Heart right ventricle (tissue), 16 donors: ENCODE results near the gene BCHE. TPM values are rescaled to one million over a fixed set of nuclear protein-coding genes. Genes with fewer than 3 reads are reported as not detected.

Experiments
- ATAC-seq, 8 donors: fragments of 200-7000 bp; cut with Tn5 transposase; one replicate each; pipeline ENCODE4 v1.9.1; 2020; ENCODE audit warnings: mild to moderate bottlenecking in 8 of 8, moderate library complexity in 8 of 8, moderate number of reproducible peaks in 1 of 8
- DNase-seq, 2 donors: peaks; one replicate each; pipeline ENCODE4 v3.0.0-alpha.2; 2020
- H3K27ac ChIP-seq, 10 donors: fragments of 200-600 bp; sonication (generic) in 2 of 10; one replicate each; pipeline versions ENCODE4 v1.5.0 to v1.8.0; 2020 to 2022; ENCODE audit warnings: mild to moderate bottlenecking in 3 of 10
- H3K27me3 ChIP-seq, 7 donors: fragments of 200-600 bp; one replicate each; pipeline ENCODE4 v1.8.0; 2021 to 2022; ENCODE audit warnings: mild to moderate bottlenecking in 2 of 7
- H3K36me3 ChIP-seq, 9 donors: fragments of 200-600 bp; sonication (generic) in 1 of 9; one replicate each; pipeline versions ENCODE4 v1.5.0 to v1.8.0; 2020 to 2022; ENCODE audit warnings: mild to moderate bottlenecking in 2 of 9
- H3K4me1 ChIP-seq, 9 donors: fragments of 200-600 bp; sonication (generic) in 1 of 9; one replicate each; pipeline versions ENCODE4 v1.5.0 to v1.8.0; 2020 to 2022; ENCODE audit warnings: mild to moderate bottlenecking in 4 of 9
- H3K4me3 ChIP-seq, 10 donors: fragments of 200-600 bp; sonication (generic) in 2 of 10; one replicate each; pipeline versions ENCODE4 v1.5.0 to v1.8.0; 2020 to 2022; ENCODE audit warnings: mild to moderate bottlenecking in 7 of 10, moderate library complexity in 2 of 10
- H3K9me3 ChIP-seq, 11 donors: fragments of 200-600 bp in 10 of 11; sonication (generic) in 2 of 11; one replicate each; pipeline versions ENCODE4 v1.5.0 to v1.8.0; 2013 to 2022; ENCODE audit warnings: mild to moderate bottlenecking in 2 of 11, control low read depth in 1 of 11, moderate library complexity in 1 of 11
- CTCF ChIP-seq, 9 donors: fragments of 200-600 bp; sonication (generic) in 2 of 9; IDR thresholded peaks; one replicate each; pipeline versions ENCODE4 v1.5.0 to v1.8.0; 2021 to 2022; ENCODE audit warnings: antibody characterized with exemption in 9 of 9, mild to moderate bottlenecking in 5 of 9, moderate library complexity in 1 of 9
- WGBS, 2 donors: extraction: QIAGEN DNeasy Blood & Tissue Kit; methylation state at CpG; one replicate each; pipeline ENCODE4 v1.1.7; 2013; ENCODE audit warnings: inconsistent platforms in 1 of 2; 5-methylcytosine and 5-hydroxymethylcytosine counted together
- intact Hi-C, 10 donors: fragments of 100-400 bp; cut with DNase I; formaldehyde crosslinking; loops; one replicate each; pipeline versions ENCODE4 v1.11.1 to v1.14.2; 2022
- long read RNA-seq, 3 donors: library from polyadenylated mRNA; unstranded; transcript quantifications; one replicate each; pipeline ENCODE4 v2.0.0, GENCODE V29; 2020 to 2021
- polyA plus RNA-seq, 2 donors: library from polyadenylated mRNA; stranded (reverse); fragments of 200-250 nt; gene quantifications; one replicate each; pipeline ENCODE4 v1.2.3, GENCODE V29; 2013
- total RNA-seq, 10 donors: library from RNA; stranded (reverse); fragmentation: NEBNext Ultra II Directional in 3 of 10; extraction: Animal tissue kit (Norgen Biotek cat#: 25700) in 3 of 10; gene quantifications; one replicate each; pipeline versions ENCODE4 v1.2.1 to v1.2.4, GENCODE V29; 2021 to 2023
- donor health status: Arrhythmogenic right ventricular cardiomyopathy.
- donor health status: ischemic (EF 13 %, LVEDD 7.1; RV severe dilation, severe dysfunction).
- donor health status: healthy with polysubstance abuse.
- donor health status: DM: no; HTN: yes; CAD: no.
- donor health status: DM: no; HTN: no; CAD: no.
- donor health status: ischemic (EF 25% LVEDD 6.9; RV normal size, moderate dysfunction).
- donor health status: ischemic (EF 25% LVEDD 5.7; RV mildly dilated, moderate dysfunction).
- donor health status: healthy.
- donor health status: DM: yes; HTN: yes; CAD: no.
- donor health status: Ischemic cardiomyopathy.
- donor health status: ischemic (EF 35%, LVEDD 5.7; RV mildly dilated, moderate dysfunction).
- donor health status: nonischemic (EF 11% LVEDD 7.7; RV severe dilation, severe dysfunction).
- donor health status: DM: yes; HTN: yes; CAD: no.
- donor health status: PGD.
- donor health status: ischemic (EF 29% LVEDD 5.4; RV normal size, mild dysfunction).
- donor health status: nonischemic (EF 23%, LVEDD 6.1; RV moderate dilation, normal function).

The BCHE gene
- 1 to 10 TPM in 7 of 10 donors, under 1 TPM in 3; 0.62 to 8.4 (median 1.7) TPM for total RNA-seq
- 1 to 10 TPM; 1.8 to 2.0 TPM for polyA plus RNA-seq
- long read RNA-seq, donor 1, partial matches to known transcripts, result 0 of 3 reads
- long read RNA-seq, donor 1, other reads (novel, unspliced or antisense), result 0 of 3 reads
- long read RNA-seq, donor 2, transcript BCHE-201 (4 exons, 2,454 nt), result major isoform, 12 of 16 reads
- long read RNA-seq, donor 2, partial matches to known transcripts, result 1 of 16 reads
- long read RNA-seq, donor 2, other reads (novel, unspliced or antisense), result 2 of 16 reads
- long read RNA-seq, donor 3, transcript BCHE-201 (4 exons, 2,454 nt), result major isoform, 15 of 17 reads
- long read RNA-seq, donor 3, partial matches to known transcripts, result 0 of 17 reads
- long read RNA-seq, donor 3, other reads (novel, unspliced or antisense), result 1 of 17 reads

DNA sequence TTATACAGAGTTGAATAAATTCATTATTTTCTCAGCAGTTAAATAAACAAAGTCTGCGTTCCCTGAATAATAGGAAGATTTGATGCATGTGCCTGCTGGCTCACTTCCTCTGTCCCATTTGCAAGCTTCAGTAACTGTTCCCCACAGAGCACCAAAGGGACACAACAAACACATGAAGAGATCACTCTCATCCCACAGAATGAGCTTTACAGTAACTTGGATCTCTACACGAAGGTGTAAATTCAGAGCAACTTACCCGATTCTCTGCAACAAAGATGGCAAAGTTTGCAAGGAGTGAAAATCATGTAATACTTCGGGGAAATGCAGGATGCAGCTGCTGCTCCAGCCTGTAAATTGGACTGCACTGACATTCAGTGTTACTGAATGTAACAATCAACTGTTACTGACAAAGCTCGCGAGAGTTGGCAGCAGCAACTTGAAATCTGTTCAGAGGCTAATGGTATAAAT, at the start of gene BCHE:
BCHE (minus strand) TSS at position 366 of the 468 bp plus-strand sequence. CDS start 6,390 bp downstream, outside the sequence.
- H3K4me1 ChIP-seq, result no peaks in the 10 kb centered on the region
- H3K4me3 ChIP-seq, result peak within 1 kb of the TSS in 7 of 10 donors; percentile 17 to 45 (median 33)
- H3K36me3 ChIP-seq, result no peaks in the 10 kb centered on the region
- no peak for TF ChIP-seq CTCF (IDR thresholded peaks at IDR 0.05)
- intact Hi-C loops, result no loop called here
- WGBS, 2 donors, result 9 to 12% methylated on average over 6 of the region's 6 CpGs
- peak; percentile 10 to 12 for DNase-seq
- no peaks in the 10 kb centered on the region for H3K27me3 ChIP-seq
- ATAC-seq, result peak in 3 of 8 donors; percentile 35 to 76 (median 61)
- H3K9me3 ChIP-seq, result no peaks in the 10 kb centered on the region
- H3K27ac ChIP-seq, result no peak within 1 kb of the TSS

DNA sequence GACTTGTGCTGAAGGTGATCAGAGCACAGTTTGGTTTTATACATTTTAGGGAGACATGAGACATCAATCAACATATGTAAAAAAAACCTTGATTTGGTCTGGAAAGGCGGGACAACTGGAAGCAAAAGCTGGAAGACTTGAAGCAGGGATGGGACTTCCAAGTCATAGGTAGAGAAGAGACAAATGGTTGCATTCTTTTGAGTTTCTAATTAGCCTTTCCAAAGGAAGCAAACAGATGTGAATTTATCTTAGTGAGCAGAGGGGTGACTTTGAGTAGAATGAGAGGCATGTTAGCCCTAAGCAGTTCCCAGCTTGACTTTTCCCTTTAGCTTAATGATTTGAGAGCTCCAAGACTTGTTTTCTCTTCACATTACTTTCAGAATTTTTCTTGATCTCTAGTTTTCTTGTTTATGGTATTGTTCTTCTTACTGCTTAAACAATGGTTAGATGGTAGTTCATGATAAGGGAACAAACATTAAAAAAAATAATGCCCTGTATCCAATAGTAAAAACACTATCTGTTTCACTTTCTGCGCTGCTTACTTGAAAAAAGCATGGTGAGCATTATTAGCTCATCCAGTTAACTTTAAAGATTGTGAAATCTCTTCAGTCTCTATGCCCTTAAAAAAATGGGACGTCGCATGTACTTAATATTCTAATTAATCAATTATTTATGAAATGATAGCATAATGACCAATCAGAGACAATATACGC, 48.5 kb upstream of the BCHE start:
- WGBS, 2 donors, result 83 to 88% methylated on average over 5 of the region's 5 CpGs
- Histone ChIP-seq H3K9me3 (no peaks in the 10 kb centered on the region), H3K27me3 (no peaks in the 10 kb centered on the region), H3K4me1 (no peaks in the 10 kb centered on the region), H3K27ac (no peak overlapping the region), H3K4me3 (no peak overlapping the region), H3K36me3 (no peaks in the 10 kb centered on the region)
- no peak for ATAC-seq
- TF ChIP-seq CTCF (IDR thresholded peaks at IDR 0.05), result no peak
- intact Hi-C loops, result loop anchor here in 1 of 10 donors (10.0 kb wide), 1 partner anchor 1011 kb away; no protein-coding TSS in a partner anchor
- no peak for DNase-seq

GRCh38 chr3:165884518-165884917, 47.3 kb upstream of the BCHE start:
- Histone ChIP-seq H3K4me3 (no peak overlapping the region), H3K27ac (no peak overlapping the region), H3K9me3 (no peaks in the 10 kb centered on the region), H3K27me3 (no peaks in the 10 kb centered on the region), H3K36me3 (no peaks in the 10 kb centered on the region), H3K4me1 (no peaks in the 10 kb centered on the region)
- intact Hi-C loops, result loop anchor here in 1 of 10 donors (10.0 kb wide), 1 partner anchor 1010 kb away; no protein-coding TSS in a partner anchor
- DNase-seq (no peak), ATAC-seq (no peak)
- no peak for TF ChIP-seq CTCF (IDR thresholded peaks at IDR 0.05)

- DNase-seq (no peak), ATAC-seq (no peak)
- intact Hi-C loops, result loop anchor here in 1 of 10 donors (10.0 kb wide), 1 partner anchor 1009 kb away; no protein-coding TSS in a partner anchor
- no peak for TF ChIP-seq CTCF (IDR thresholded peaks at IDR 0.05)
- Histone ChIP-seq H3K9me3 (no peaks in the 10 kb centered on the region), H3K36me3 (no peaks in the 10 kb centered on the region), H3K4me3 (no peak overlapping the region), H3K27ac (no peak overlapping the region), H3K4me1 (no peaks in the 10 kb centered on the region), H3K27me3 (no peaks in the 10 kb centered on the region)
- 72 to 75% methylated on average over 8 of the region's 8 CpGs for WGBS, 2 donors
These were observed 46.7 kb upstream of the BCHE start for GRCh38 chr3:165883863-165884478.
